ES-I3 (cell line): Measurements from ENCODE around the gene ZGLP1.

ENCODE experiments used
- H3K36me3 ChIP-seq: 2 replicates; pipeline ENCODE4 v1.6.1; 2013; ENCODE audit warnings: mild to moderate bottlenecking, low read length, control low read depth, moderate library complexity; ENCODE audit not compliant: insufficient read depth
- H3K4me1 ChIP-seq: 2 replicates; pipeline ENCODE4 v1.6.1; 2013; ENCODE audit warnings: mild to moderate bottlenecking, control low read depth, low read length; ENCODE audit not compliant: insufficient read depth
- H3K9ac ChIP-seq: 2 replicates; pipeline ENCODE4 v1.6.1; 2013; ENCODE audit warnings: low read depth, mild to moderate bottlenecking, low read length, moderate library complexity
- H3K9me3 ChIP-seq: 2 replicates; pipeline ENCODE4 v1.6.1; 2013; ENCODE audit warnings: mild to moderate bottlenecking, low read length, moderate library complexity; ENCODE audit not compliant: control insufficient read depth, insufficient read depth

ZGLP1 gene

DNA sequence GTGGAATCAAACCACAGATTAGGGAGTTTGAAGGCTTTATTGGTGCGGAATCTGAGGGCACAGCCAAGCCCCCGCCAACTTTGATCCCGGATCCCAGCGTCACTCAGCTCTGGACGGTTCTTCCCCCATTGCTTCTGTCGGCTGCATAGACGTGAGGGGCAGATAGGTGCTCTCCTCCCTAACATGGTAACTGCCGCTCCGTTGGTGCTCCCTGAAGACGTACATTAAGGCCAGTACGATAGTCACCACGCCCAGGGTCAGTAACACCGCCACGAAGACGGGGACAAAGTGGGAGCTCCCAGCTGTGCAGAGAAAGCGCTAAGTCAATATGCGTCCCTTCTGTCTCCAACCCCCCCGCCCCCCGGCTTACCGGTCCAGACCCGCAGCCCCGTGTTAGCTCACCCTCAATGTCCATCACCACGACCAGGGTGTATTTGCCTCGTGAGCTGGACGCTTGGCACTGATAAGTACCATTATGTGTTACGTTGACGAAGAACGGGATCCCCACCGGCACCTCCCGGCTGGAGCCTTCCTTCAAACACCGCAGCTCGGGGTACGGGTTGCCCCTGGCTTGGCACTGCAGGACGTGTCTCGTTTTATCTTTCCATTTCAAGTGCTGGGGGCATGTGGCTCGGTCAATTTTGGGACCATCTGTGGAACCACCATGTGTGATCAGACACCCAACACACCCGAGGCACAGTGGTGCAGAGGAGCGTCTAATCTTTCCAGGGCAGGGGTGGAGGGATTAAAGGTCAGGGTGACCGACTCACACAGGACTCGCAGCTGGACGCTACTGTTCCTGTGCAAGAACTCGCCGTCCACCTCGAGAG, 24.4 kb upstream of the ZGLP1 start:
- H3K36me3 ChIP-seq: peaks cover 11% of the 10 kb centered on the region; the same call in 1 of the 2 replicates
- no peaks in the 10 kb centered on the region for H3K9me3 ChIP-seq
- peak overlapping the region; percentile 98 for H3K9ac ChIP-seq
- H3K4me1 ChIP-seq: peaks cover 8% of the 10 kb centered on the region

DNA sequence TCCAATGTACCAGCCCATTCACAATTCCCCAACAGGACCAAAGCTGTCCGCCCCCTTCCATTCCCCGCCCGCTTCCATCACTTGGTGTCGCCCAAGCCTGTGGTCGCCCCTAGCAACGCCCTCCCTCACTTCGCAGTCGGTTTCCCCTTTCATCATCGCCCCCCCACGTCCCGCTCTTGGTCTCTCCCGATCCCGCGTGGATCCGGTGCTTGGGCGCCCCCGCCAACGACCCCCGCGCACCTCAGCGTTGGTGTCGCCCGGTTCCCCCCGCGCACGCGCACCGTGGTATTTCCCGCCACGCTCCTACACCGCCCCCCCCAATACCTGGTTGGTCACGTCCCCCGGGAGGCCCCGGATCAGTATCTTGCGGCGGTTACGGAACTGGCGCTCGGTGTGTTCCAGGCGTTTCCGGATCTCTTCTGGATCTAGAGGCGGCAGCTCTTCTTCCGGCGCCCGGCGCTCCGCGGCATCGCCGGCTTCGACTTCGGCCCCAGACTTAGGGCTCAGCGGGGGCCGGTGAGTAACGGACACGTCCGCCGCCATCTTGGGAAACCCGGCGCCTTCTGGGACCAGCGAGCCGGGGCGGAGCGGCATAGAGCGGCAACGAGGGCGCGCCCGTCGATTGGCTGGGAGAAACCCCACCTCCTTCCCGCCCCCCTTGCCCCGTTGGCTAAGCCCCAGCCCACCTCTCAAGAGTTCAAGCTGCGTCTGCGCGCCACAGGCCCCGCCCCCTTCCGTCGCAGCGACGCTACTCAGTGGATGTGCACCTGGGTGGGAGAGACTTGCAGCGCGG, 23.5 kb upstream of the ZGLP1 start, which contains the start of gene RAVER1:
Gene RAVER1 (minus strand): TSS at position 565 of the 793 bp plus-strand sequence. CDS start 22 bp downstream, at position 543.
- H3K4me1 ChIP-seq: peaks cover 4% of the 10 kb centered on the region; the same call in 1 of the 2 replicates
- peak within 1 kb of the TSS; percentile 98 for H3K9ac ChIP-seq
- peaks cover 17% of the 10 kb centered on the region for H3K36me3 ChIP-seq
- no peaks in the 10 kb centered on the region for H3K9me3 ChIP-seq

DNA sequence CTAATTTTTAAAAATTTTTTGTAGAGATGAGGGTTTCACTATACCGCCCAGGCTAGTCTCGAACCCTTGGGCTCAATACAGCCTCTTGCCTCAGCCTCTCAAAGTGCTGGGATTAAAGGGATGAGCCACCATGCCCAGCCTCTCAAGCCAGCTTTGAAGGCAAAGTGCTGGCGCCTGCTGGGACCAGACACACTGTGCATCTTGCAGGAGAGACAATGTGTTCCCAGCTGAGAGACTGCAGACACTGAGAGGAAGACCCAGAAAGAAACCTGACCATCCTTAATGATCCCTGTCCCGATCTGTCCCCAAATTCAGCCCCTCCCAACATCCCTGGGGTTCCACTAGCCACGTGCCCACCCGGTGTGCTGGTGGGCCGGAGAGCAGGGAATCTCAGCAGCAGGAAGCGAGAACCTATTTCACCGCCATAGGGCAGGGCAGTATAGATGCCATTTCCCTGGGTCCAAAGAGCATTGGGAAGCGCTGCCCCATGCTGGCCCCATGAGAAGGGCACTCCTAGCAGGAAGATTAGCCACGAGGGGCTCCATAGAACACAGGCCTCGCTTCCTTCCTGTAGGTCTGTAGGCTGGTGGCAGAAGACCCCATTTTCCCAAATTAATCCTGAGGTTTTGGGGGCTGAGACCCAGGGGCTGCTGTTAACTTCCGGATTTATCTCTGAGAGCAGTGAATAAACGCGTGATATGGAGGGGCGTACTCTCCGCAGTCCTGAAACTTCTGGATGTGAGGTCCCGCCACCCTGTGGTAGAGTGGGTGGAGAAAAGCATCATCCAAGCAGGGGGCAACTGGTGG, 22.7 kb upstream of the ZGLP1 start:
- Histone ChIP-seq H3K9me3 (no peaks in the 10 kb centered on the region), H3K9ac (peak overlapping the region; percentile 98; the same call in 1 of the 2 replicates), H3K4me1 (peaks cover 4% of the 10 kb centered on the region; the same call in 1 of the 2 replicates), H3K36me3 (peaks cover 23% of the 10 kb centered on the region)

DNA sequence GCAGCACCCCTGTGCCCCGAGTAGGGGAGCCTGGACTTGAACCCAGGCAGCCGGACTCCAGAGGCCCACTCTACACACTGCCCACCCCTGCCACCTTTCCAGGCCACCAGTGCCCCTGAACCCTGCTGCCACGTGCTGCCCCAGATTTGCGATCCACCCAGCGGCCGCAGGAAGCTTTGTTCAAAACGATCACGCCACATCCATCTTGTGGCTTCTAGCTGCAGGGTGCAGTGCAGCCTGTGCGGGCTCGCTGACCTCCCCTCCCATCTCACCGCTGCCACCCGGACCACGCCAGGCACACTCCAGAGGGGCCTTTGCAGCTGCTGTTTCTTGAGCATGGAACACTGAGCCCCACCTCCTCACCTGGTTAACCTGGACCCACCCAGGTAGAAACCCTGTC, 19.9 kb upstream of the ZGLP1 start:
- no peaks in the 10 kb centered on the region for H3K9me3 ChIP-seq
- peaks cover 23% of the 10 kb centered on the region for H3K36me3 ChIP-seq
- H3K9ac ChIP-seq: no peak overlapping the region
- peaks cover 4% of the 10 kb centered on the region; the same call in 1 of the 2 replicates for H3K4me1 ChIP-seq

DNA sequence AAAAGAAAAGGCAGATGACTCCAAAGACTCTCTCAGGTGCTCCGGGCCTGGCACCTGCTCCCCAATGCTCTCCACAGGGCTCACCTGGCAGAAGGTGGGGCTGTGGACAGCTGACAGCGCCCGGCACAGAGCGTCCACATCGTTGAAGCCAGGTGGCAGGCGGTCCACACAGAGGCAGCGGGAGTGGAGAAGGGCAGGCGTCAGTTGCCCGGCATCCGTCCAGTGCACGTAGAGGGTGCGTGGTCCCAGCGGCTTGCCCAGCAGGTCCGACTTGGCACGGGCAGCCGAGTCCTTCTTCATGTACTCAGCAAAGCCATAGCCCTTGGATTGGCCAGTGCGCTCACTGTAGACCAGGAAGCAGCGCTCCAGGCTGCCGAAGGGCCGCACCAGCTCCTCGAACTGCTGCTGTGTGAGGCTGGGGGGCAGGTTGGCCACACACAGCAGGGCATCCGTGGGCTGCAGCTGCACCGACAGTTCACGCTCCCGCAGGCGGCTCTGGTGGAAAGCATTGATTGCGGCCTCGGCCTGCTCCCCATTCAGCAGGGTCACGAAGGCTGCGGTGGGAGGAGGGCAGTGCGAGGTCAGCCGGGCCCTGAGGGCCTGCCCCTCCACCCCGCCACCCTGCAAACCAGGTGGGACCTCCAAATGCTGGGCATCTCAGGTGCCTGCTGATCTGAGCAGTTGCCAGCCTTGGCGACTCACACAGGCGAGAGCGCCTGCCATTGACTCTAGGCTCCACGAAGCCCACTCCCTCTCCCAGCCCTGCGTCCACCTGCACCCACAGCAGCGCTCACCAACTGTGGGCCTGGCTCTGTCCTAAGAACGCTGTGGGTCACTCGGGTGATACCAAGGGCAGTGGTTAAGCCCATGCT, 19.2 kb upstream of the ZGLP1 start:
- H3K9ac ChIP-seq: no peak overlapping the region
- no peaks in the 10 kb centered on the region for H3K9me3 ChIP-seq
- peaks cover 4% of the 10 kb centered on the region; the same call in 1 of the 2 replicates for H3K4me1 ChIP-seq
- H3K36me3 ChIP-seq: peaks cover 23% of the 10 kb centered on the region

DNA sequence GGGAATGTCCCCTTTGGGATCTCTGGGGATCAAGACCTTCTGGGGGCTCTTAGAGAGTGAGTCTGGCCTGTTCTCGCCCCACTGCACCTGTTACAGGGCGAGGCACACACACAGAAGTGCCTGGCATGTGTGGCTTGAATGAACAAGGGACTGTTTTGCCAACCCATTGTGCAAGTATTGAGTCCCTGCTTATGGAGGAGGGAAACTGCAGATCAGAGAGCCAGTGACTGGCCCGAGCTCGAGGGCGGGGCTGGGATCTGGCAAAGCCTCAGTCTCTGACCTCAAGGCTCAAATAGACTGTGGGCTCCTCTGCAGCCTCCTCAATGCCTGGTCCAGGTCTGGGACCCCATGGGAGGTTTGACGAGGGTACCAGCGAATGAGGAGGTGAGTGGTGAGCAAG, 18.2 kb upstream of the ZGLP1 start:
- H3K9me3 ChIP-seq: no peaks in the 10 kb centered on the region
- peaks cover 23% of the 10 kb centered on the region for H3K36me3 ChIP-seq
- H3K4me1 ChIP-seq: peaks cover 4% of the 10 kb centered on the region; the same call in 1 of the 2 replicates
- H3K9ac ChIP-seq: no peak overlapping the region

DNA sequence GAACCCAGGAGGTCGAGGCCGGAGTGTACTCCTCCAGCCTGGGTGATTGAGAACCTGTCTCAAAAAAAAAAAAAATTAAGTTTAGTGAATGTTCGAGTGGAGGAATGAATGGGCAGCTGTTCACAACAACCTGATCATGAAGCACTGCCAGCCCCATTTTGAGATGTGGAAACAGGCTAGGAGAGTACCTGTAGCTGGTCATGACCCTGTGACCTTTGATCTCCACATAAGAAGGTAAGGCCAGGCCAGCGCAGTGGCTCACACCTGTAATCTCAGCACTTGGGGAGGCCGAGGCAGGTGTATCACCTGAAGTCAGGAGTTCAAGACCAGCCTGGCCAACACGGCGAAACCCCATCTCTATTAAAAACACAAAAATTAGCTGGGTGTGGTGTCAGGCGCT, 16.1 kb upstream of the ZGLP1 start:
- peaks cover 32% of the 10 kb centered on the region for H3K36me3 ChIP-seq
- no peak overlapping the region for H3K9ac ChIP-seq
- no peaks in the 10 kb centered on the region for H3K9me3 ChIP-seq
- no peaks in the 10 kb centered on the region for H3K4me1 ChIP-seq

DNA sequence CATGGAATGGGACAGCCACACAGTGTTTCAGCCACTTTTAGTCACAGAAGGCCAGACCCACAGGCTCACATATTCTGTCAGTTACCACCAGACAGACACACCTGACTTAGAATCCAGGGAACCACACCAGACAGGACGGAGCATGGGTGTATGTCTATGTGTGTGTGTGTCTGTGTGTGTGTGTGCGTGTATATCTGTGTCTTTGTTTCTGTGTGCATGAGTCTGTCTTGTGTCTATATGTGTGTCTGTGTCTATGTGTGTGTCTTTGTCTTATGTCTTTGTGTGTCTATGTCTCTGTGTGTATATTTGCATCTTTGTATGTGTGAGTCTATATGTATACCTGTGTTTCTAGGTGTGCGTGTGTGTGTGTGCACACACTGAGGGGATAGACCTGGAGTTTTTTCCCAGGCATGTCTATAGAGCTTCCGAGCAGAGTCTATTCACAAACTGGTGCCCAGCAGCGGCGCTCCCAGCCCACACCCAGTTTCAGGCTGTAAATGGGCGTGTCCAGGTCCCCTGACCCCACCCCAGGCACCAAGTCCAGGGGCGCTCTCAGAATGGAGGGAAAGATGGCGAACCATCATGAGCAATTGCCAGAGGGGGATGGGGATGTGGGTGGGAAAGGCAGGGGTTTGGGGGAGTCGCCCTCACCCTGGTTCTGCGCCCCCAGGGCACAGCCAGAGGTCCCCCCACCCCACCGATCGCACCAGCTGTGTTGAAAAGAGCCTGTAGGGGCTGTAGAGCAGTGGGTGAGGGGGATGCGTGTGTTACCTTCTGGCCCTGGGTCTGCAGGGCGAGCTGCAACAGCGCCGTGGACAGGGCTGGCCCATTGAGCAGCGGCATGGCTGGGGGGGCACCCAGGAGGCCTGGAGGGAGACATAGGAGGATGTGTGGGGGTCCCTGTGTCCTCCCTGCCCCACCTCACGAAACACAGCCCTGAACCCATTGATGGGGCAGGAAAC, 12.5 kb upstream of the ZGLP1 start:
- no peaks in the 10 kb centered on the region for H3K9me3 ChIP-seq
- H3K36me3 ChIP-seq: peaks cover 16% of the 10 kb centered on the region
- H3K4me1 ChIP-seq: no peaks in the 10 kb centered on the region
- H3K9ac ChIP-seq: no peak overlapping the region

DNA sequence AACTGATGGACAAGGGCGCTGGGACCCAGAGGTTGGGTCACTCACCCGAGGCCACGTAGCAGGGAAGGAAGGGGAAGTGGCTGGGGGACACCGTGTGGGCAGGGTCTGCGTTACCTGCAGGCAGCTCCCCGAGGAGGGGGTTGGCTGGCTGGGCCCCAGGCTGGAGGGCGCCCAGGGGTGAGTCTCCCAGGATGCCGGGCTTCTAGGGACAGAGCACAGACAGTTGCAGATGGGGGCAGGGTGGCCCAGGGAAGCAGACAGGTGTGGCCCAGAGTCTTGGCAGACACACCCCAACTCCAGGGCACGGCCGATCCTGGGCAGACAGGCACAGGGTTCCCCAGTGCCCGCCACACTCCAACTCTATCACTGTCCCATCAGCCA, 11.8 kb upstream of the ZGLP1 start:
- no peaks in the 10 kb centered on the region for H3K4me1 ChIP-seq
- H3K9ac ChIP-seq: no peak overlapping the region
- peaks cover 16% of the 10 kb centered on the region for H3K36me3 ChIP-seq
- no peaks in the 10 kb centered on the region for H3K9me3 ChIP-seq

DNA sequence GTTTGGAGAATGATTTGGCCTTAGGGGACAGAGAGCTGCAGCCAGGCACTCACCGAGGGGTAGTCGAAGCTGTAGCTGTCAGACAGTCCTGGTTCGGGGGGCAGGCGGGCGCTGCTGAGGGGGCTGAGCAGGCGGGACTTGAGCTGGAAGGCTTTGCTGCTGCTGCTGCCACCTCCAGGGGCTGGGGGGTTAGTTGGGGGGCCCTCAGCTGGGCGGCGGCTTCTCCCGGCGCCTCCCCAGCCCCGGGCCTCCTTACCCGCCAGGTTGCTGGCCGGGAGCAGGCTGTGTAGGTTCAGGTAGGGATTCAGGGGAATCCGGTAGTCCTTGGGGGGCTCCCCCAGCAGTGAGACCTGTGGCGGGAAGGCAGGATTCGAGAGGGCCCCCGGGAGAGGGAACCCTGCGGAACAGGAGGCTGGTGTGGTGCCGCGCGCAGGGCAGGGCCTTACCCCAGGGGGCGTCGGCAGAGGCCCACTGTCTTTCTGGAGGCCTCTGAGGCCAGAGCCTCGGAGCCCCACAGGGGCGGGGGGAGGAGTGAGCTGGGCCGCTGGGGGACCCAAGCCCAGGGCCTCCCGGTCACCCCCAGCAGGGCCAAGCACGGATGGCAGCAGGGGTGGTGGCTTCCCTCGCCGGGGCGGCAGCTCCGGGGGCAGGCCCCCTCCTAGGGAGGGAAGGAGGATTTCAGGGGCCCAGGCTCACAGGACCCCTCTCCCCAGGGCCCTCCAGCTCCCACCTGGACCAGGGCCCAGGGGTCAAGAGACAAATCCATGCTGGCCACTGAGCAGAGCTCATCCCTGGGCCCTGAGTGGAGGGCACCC, 11.2 kb upstream of the ZGLP1 start:
- H3K36me3 ChIP-seq: peaks cover 16% of the 10 kb centered on the region
- H3K4me1 ChIP-seq: no peaks in the 10 kb centered on the region
- H3K9me3 ChIP-seq: no peaks in the 10 kb centered on the region
- H3K9ac ChIP-seq: no peak overlapping the region

DNA sequence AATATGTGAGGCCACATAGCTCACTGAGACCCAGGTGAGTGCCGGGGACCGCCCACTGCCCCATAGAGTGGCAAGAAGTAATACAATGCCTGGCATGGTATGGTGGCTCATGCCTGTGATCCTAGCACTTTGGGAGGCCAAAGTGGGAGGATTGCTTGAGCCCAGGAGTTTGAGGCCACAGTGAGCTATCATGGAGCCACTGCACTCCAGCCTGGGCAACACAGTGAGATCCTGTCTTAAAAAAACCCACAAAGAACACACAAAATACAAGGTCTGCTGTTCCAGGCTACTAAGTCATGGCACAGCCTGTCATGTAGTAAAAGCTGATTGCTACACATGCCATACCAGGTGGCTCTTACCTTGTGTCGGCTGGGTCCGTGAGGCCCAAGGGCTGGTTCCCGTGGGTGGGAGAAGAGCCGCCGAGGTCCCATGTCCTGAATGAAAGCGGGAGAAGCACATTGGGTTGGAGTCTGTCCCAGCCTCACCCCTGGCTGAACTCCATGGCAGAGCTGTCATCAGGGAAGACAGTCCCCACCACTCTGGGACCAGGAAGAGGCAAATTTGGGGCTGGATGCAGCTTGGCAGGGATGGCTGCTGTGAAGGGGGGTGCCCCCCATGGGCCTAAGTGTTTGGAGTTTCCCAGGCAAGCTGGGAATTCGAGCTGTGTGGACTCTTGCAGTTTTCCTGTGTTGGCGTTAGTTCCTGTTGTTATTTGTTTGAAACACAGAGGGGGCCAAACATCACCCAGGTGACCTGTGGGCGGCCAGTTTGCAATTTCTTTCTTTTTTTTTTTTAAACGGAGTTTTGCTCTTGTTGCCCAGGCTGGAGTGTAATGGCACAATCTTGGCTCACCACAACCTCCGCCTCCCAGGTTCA, 9.4 kb upstream of the ZGLP1 start:
- no peak overlapping the region for H3K9ac ChIP-seq
- no peaks in the 10 kb centered on the region for H3K9me3 ChIP-seq
- H3K4me1 ChIP-seq: no peaks in the 10 kb centered on the region
- peaks cover 16% of the 10 kb centered on the region for H3K36me3 ChIP-seq
